C4-2B (cell line): ENCODE data around the gene ATXN7L1.

ENCODE experiments used
- H3K27ac ChIP-seq: fragments of 450-650 bp; 2 replicates; pipeline ENCODE4 v1.5.1; 2017
- ZFX ChIP-seq: fragments of 450-650 bp; IDR thresholded peaks from 2 replicates; pipeline ENCODE4 v1.6.1; 2017
- TF ChIP-seq, protein P1 (sequence below): fragments of 450-650 bp; conservative IDR thresholded peaks from 2 replicates; pipeline ENCODE4 v1.5.1; 2017; ENCODE audit warnings: mild to moderate bottlenecking

ATXN7L1 gene

DNA sequence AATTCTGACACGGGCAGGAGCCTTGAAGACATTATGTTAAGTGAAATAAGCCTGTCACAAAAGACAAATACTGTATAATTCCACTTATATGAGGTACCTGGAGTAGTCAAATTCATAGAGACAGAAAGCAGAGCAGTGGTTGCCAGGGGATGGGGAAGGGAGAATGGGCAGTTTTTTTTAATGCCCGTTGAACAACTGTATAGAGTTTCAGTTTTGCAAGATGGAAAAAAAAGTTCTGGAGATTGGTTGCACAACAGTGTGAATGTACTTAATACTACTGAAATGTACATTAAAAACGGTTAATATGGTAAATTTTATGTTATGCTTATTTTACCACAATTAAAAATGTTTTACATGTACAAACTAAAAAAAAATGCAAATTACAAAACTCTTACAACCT lies 231.5 kb downstream of the ATXN7L1 start:
- H3K27ac ChIP-seq: no peak overlapping the region
- no peak for TF ChIP-seq ZFX
- TF ChIP-seq, protein P1, sequence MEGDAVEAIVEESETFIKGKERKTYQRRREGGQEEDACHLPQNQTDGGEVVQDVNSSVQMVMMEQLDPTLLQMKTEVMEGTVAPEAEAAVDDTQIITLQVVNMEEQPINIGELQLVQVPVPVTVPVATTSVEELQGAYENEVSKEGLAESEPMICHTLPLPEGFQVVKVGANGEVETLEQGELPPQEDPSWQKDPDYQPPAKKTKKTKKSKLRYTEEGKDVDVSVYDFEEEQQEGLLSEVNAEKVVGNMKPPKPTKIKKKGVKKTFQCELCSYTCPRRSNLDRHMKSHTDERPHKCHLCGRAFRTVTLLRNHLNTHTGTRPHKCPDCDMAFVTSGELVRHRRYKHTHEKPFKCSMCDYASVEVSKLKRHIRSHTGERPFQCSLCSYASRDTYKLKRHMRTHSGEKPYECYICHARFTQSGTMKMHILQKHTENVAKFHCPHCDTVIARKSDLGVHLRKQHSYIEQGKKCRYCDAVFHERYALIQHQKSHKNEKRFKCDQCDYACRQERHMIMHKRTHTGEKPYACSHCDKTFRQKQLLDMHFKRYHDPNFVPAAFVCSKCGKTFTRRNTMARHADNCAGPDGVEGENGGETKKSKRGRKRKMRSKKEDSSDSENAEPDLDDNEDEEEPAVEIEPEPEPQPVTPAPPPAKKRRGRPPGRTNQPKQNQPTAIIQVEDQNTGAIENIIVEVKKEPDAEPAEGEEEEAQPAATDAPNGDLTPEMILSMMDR: no peak

DNA sequence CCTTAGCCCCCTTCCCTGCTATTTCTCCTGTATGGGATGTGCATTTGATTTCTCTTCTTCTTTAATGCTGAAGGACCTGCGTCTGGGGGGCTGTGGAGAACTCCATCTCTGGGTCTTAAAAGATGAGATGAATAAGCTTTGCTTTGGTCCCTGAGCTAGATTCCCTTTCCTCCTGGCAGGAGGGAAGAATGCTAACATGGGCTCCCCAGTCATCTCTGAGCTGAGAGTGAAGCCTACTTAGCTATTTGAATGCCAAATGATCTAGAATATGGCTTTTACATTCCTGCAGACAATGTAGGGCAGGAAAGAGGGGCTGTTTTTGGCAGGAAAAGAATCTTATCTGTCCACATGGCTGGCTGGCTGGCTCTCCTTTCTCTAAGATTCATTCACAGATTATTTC lies 232.5 kb downstream of the ATXN7L1 start:
- no peak overlapping the region for H3K27ac ChIP-seq
- no peak for TF ChIP-seq ZFX
- TF ChIP-seq, protein P1: no peak

DNA sequence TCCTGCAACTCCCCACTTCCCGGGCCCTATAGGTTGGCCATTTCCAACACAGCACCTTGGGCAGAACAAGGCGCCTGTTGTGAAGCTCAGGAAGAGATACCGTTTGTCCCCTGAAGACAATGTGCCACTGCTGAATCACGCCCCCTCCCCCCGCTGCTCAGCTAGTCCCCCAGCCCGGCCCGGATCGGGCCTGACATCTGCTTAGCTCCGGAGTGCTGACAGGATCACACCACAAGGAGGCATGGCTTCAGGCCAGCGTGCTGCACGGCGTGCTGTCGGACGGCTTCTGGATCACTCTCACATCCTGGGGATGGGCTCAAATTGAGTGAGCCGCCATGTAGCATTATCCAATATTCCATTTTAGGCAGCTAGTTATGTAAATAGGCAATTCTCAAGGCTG lies 233.0 kb downstream of the ATXN7L1 start:
- TF ChIP-seq, protein P1: no peak
- TF ChIP-seq ZFX: no peak
- no peak overlapping the region for H3K27ac ChIP-seq

DNA sequence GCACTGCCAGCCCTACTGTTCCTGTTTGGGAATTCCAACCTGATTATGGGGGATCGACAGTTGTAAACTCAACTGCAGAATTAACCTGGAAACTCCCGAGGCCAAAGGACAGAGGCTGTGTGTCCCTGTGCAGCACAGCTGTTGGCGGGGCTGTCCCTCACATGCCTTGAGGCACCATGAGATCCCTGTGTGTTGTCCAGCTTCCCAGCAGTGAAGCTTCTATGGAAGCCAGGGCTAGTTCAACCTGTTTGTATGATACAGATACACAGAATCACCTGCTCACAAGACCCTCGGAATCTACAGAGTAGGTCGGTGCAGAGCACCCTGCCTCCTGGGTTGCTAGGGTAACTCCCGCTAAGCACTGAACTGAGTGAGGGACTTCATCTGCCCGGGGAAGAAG lies 234.1 kb downstream of the ATXN7L1 start:
- no peak for TF ChIP-seq ZFX
- TF ChIP-seq, protein P1: no peak
- no peak overlapping the region for H3K27ac ChIP-seq

DNA sequence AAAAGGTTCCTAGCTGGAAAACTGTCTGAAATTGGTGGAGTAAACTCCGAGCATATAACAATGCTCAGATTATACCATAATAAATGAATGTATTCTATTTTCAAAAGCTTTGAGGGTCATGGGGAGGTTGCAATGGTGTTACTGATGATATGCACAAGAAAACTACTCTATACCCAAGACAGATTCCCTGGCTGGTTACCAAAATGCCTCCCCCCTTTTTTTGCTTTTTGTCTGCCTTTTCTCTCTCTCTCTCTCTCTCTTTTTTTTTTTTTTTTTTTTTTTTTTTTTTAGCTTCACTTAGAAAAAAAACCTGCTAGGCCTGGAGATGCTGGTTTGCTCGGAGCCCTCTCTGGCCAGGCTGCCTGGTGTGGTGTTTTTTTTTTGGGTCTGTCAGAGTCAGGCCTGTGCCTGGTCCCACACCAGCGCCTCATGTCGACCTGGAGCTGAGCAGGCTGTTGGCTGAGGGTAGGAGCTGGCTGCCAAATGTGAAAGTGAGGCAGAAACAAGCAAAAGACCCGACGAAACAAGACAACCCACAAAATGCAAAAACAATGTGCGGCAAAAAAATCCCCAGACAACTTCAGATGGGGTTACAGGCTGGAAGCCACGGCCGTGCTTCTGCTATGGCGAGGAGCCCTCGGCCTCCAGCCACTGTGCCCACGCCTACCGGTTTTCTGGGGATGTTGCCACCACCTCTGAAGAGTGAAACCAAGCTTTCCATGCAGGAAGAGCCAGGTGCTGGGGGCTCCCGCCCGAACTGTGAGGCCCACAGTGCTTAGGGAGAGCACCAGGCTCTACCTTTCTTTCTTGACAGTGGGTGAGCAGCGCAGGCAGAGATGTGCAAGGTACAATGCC lies 235.2 kb downstream of the ATXN7L1 start:
- TF ChIP-seq, protein P1: no peak
- no peak for TF ChIP-seq ZFX
- H3K27ac ChIP-seq: no peak overlapping the region

DNA sequence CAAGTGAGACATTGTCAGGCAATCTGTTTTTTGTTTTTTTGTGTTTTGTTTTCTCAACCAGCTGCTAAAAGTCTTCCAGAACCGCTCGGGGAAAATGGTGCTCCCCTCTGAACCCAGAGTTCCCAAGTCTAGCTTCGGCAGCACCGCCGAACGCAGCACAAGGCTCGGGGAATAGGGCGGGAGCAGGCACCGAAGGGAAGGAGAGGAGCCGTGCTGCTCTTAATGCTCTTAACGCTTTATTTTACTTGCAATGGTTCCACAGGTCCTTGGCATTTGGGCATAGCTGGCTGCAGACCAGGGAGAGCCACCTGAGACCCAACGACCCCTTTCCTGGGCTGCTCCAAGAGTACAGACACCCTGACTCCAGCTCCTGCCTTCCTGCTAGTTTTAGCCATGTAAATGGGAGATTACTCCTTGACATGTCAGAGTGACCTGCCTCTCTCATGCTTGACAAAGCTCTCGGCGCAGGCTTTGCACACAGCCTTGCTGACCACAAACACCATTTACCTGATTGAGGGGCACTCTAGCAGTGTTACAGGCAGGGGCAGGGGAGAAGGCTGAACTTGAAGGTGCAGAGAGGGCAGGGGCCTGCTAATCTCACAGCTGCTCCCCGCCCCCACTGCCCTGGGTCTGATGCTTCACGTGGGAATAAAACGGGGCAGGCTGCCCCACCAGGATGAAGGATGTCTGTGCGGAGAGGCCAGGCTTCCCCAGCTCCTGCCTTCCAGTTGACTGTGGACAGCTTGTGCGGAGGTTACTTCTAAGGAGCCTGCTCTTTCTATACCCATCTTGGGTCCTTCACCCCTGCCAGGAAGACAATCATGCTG lies 236.5 kb downstream of the ATXN7L1 start:
- TF ChIP-seq ZFX: no peak
- TF ChIP-seq, protein P1: no peak
- H3K27ac ChIP-seq: peak overlapping the region; percentile 61

DNA sequence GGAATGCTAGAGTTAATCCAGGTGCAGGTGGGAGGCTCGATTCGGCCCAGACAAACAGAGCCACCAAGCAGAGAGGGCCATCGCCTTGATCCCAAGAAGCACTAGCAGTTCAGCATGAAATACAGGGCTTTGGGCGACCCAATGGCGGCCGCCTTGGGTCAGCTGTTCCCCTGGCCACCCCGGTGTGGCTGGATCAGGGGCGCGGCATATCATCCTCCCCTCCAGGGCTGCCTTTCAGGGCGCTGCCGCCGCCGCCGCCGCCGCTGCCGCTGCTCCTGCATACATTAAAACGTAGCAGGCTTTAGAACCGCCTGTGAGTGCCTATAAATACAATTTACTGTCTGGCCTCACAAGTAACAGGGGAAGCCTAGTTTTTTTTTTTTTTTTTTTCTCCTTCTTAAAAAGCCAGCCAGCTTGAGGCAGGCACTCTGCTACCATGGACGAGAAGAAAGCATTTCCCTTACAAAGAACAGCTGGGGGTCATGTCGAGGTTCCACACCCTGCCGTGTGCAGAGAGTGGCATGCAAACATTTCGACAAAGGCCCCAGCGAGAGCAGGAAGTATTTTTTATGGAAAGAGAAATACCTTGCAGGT lies 237.4 kb downstream of the ATXN7L1 start:
- TF ChIP-seq, protein P1: no peak
- TF ChIP-seq ZFX: no peak
- peak overlapping the region; percentile 61 for H3K27ac ChIP-seq
